Activated CD4-positive, alpha-beta T cell treated with anti-CD3 and anti-CD28 coated beads for 48 hours (primary cell): ENCODE data around the gene AGXT2.

Experiments used
- DNase-seq: peaks from one replicate; pipeline ENCODE4 v3.0.0-alpha.2; 2020

Gene AGXT2

GRCh38 chr5:35047785-35048404 lies at the start of gene AGXT2:
Gene AGXT2 (minus strand): TSS chr5:35047949. CDS start chr5:35047892, 57 bp downstream.
- DNase-seq = no peak

- no peak for DNase-seq
Observed at GRCh38 chr5:35096932-35097331, 49.2 kb upstream of the AGXT2 start.

- DNase-seq = no peak
Observed at GRCh38 chr5:35096216-35096615, 48.5 kb upstream of the AGXT2 start.

GRCh38 chr5:35095366-35095765 lies 47.6 kb upstream of the AGXT2 start:
- DNase-seq = no peak

GRCh38 chr5:35094948-35095347 lies 47.2 kb upstream of the AGXT2 start:
- DNase-seq = no peak

- DNase-seq = no peak
Observed at GRCh38 chr5:35092703-35093102, 45.0 kb upstream of the AGXT2 start.

- no peak for DNase-seq
Observed at GRCh38 chr5:35091704-35092103, 44.0 kb upstream of the AGXT2 start.

GRCh38 chr5:35089334-35090314 lies 41.9 kb upstream of the AGXT2 start:
- peak; percentile 66 for DNase-seq

- no peak for DNase-seq
Observed at GRCh38 chr5:35087991-35088390, 40.2 kb upstream of the AGXT2 start.

GRCh38 chr5:35083150-35083549 lies 35.4 kb upstream of the AGXT2 start:
- no peak for DNase-seq

- DNase-seq = no peak
Observed at GRCh38 chr5:35082530-35082929, 34.8 kb upstream of the AGXT2 start.

GRCh38 chr5:35081134-35081533 lies 33.4 kb upstream of the AGXT2 start:
- DNase-seq = no peak

- no peak for DNase-seq
Observed at GRCh38 chr5:35073160-35073559, 25.4 kb upstream of the AGXT2 start.

- no peak for DNase-seq
Observed at GRCh38 chr5:35069188-35069587, 21.4 kb upstream of the AGXT2 start.

GRCh38 chr5:35067985-35068384 lies 20.2 kb upstream of the AGXT2 start:
- DNase-seq = no peak

- no peak for DNase-seq
Observed at GRCh38 chr5:35066260-35066795, 18.6 kb upstream of the AGXT2 start.

- DNase-seq = no peak
Observed at GRCh38 chr5:35063414-35063813, 15.7 kb upstream of the AGXT2 start.

- DNase-seq = no peak
Observed at GRCh38 chr5:35061211-35061770, 13.5 kb upstream of the AGXT2 start.

GRCh38 chr5:35060236-35060635 lies 12.5 kb upstream of the AGXT2 start:
- DNase-seq = no peak

GRCh38 chr5:35059251-35059650 lies 11.5 kb upstream of the AGXT2 start:
- DNase-seq = no peak

- no peak for DNase-seq
Observed at GRCh38 chr5:35058374-35058788, 10.6 kb upstream of the AGXT2 start.

- DNase-seq = no peak
Observed at GRCh38 chr5:35056686-35057085, 8.9 kb upstream of the AGXT2 start.

- no peak for DNase-seq
Observed at GRCh38 chr5:35052838-35053237, 5.1 kb upstream of the AGXT2 start.
